Fibroblast of pulmonary artery (primary cell): ENCODE data around the gene CASKIN2.
"Not testable (repeated sequence)": the region's sequence is repeated elsewhere in the genome, so short reads cannot be mapped to it uniquely, and the experiment has no call there.

Experiments
- DNase-seq: peaks from one replicate; pipeline ENCODE4 v3.0.0-alpha.2; 2010; ENCODE audit warnings: low read depth
- H3K4me3 ChIP-seq: replicated peaks from 2 replicates; pipeline ENCODE4 v1.5.1; 2011; ENCODE audit warnings: low read depth, mild to moderate bottlenecking, control low read depth, low read length, moderate library complexity
- TF ChIP-seq, protein P1 (sequence below): IDR thresholded peaks from 2 replicates; pipeline ENCODE4 v1.5.1; 2011; ENCODE audit warnings: mild to moderate bottlenecking, control low read depth, low read length, inconsistent platforms; ENCODE audit errors: missing control alignments

Gene CASKIN2

DNA sequence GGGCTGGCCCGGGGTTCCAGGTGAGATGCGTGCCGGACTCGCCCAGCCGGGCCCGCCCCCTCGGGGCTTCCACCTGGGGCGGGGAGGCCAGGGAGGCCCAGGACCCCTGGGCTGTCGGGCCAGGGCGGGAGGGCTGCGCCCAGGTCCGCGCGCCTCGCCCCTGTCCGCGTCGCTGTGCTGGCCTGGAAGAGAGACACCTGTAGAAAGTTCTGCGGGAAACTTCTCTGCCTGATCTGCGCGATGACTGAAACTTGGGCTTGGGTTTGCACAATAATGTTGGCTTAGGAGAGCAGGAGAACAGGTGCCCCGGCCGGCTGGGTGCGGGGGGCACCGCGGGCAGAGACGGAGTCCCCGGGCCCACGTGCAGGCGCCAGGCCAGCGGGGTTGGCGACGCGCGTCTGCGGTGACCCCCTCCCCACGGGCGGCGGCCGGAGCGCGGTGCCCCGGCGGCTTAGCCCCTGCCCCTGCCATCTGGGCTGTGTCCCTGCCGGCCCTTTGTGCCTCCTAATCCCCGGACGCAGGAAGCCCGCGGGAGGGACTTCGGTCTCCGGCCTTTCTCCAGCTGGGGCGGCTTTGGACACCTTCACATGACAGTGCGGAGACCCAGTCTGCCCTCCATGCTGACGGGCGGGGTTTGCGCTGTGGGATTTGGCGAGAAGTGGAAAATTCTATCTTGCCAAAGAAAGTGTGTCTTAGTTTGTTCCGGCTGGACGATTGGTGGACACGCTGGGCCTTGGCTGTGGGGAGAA is 10.6 kb upstream of the CASKIN2 start:
- TF ChIP-seq, protein P1, sequence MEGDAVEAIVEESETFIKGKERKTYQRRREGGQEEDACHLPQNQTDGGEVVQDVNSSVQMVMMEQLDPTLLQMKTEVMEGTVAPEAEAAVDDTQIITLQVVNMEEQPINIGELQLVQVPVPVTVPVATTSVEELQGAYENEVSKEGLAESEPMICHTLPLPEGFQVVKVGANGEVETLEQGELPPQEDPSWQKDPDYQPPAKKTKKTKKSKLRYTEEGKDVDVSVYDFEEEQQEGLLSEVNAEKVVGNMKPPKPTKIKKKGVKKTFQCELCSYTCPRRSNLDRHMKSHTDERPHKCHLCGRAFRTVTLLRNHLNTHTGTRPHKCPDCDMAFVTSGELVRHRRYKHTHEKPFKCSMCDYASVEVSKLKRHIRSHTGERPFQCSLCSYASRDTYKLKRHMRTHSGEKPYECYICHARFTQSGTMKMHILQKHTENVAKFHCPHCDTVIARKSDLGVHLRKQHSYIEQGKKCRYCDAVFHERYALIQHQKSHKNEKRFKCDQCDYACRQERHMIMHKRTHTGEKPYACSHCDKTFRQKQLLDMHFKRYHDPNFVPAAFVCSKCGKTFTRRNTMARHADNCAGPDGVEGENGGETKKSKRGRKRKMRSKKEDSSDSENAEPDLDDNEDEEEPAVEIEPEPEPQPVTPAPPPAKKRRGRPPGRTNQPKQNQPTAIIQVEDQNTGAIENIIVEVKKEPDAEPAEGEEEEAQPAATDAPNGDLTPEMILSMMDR: no peak
- DNase-seq: no peak
- H3K4me3 ChIP-seq: peak overlapping the region; percentile 22

DNA sequence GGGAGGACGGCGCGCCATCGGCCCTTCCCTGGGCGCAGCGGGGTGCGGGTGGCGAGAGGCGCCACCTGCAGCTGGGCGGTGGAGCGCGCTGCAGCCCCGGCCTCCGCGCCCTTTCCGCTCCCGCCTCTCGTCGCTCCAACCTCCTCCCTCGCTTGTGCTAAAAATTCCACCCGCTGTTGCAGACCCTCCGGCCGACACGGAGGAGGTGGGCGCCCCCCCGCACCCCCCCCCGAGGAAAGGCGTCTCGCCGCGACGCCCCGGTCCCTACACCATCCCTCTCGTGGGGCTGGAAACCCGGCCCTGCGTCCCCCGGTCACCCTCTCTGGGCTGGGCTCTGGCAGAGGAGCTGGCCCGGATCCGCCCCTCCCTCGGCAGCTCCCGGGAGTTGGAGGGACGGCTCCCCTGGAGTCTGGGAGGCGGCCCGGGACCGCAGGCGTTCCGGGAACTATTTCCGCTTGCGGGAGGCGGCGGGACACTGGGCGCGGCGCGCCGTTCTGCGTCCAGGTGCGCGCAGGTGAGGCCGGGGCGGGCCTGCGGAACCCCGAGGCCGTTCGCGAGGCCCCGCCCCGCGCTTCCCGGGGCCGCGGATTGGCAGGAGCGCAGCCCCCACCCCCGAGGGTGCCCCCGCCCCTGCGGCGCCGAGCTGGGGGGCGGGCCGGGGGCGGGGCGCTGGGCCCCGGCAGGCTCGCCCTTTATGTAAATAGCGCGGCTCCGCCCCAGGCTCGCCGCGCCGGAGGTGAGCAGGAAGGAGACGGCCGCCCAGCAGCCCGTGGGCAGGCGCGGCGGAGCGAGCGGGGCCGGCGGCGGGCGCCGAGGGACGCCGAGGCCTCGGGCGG is 9.9 kb upstream of the CASKIN2 start, which contains the start of gene LLGL2:
Gene LLGL2 (plus strand): TSS at position 728 of the 836 bp plus-strand sequence. CDS start 17,730 bp downstream, outside the sequence.
- peak; percentile 38 for DNase-seq
- TF ChIP-seq, protein P1: no peak
- H3K4me3 ChIP-seq: peak within 1 kb of the TSS; percentile 51

DNA sequence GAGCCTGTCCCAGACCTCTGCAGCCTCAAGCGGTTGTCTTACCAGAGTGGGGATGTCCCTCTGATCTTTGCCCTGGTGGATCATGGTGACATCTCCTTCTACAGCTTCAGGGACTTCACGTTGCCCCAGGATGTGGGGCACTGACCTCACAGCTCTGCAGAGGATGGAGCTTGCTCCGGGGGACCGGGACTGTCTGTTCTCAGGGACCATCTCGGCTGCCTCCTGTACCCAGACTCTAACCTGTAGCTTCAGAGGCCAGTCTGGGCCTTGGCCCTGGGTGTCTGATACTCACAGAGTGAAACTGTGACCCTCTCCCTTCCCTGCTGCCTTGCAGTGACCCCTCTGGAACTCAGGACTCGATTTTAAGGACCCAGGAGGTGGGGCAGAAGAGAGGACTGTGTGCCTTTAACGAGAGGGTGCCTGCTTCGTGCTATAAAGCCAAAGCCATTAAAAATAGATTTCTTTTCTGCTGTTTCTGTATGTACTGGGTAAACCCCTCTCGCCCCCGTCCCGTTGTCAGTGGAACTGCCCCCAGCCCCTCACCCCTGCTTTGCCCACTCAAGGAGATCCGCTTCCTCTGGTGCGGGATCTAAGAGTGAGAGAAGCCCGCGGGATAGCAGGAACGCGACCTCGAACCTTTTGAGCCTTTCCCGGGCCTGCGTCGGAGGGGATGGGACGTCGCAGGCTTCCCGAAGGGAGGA is 9.1 kb upstream of the CASKIN2 start:
- TF ChIP-seq, protein P1: no peak
- no peak for DNase-seq
- H3K4me3 ChIP-seq: no peak overlapping the region

DNA sequence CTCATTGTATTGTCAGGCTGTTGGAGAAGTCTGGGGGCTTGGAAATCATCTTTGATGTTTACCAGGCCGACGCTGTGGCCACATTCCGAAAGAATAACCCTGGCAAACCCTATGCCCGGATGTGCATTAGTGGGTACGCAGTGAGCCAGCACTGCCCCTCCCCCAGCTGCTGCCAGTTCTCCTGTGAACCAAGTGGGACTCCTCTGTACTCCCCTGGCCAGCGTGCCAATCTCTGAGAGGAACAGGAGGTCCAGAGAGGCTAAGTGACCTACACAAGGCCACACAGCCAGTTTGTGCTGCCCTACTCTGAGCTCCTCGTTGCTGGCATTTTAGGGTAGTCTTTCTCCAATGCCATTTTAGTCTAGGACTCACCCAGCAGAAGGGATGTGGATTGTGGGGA is 8.3 kb upstream of the CASKIN2 start:
- DNase-seq: no peak
- TF ChIP-seq, protein P1: no peak
- no peak overlapping the region for H3K4me3 ChIP-seq

DNA sequence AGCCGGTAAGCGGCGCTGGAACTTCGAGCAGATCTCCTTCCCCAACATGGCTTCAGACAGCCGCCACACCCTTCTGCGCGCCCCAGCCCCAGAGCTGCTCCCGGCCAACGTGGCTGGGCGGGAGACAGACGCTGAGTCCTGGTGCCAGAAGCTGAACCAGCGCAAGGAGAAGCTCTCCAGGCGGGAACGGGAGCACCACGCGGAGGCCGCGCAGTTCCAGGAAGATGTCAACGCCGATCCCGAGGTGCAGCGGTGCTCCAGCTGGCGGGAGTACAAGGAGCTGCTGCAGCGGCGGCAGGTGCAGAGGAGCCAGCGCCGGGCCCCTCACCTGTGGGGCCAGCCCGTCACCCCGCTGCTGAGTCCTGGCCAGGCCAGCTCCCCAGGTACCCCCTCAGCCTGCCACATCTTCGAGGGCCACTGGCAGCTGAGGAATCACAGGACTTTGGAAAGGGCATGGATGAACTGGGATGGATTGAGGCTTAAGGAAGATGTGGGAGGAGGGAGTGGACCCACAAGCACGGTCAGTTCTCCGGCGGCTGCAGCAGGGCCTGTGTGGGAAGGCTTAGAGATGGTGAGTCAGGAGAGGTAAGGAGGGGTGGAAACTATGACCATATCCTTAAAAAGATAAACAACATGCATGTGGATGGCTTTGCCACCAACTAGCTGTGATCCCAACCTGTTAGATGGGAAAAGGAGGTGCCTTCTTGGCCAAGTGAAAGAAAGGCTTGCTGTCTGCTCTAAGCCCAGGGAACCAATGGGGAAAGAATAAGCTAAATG is 6.8 kb upstream of the CASKIN2 start:
- TF ChIP-seq, protein P1: no peak
- DNase-seq: peak; percentile 31
- no peak overlapping the region for H3K4me3 ChIP-seq

DNA sequence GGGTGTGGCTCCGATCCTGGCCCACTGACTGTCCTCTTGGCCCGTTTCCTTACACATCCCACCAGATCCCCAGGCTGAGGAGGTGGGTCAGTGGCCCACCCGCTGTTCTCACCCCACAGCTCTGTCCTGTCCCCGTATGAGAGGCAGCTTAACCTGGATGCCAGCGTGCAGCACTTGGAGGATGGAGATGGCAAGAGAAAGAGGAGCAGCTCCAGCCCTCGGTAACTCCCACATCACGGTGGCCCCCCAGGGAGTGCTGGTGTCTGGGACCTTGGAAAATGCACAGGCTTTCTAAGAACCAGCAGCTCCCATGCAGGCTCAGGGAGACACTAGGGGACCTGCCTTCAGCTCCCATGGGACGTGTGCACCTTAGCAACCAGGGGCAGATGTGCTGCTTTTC is 6.0 kb upstream of the CASKIN2 start:
- TF ChIP-seq, protein P1: no peak
- H3K4me3 ChIP-seq: no peak overlapping the region
- DNase-seq: no peak

DNA sequence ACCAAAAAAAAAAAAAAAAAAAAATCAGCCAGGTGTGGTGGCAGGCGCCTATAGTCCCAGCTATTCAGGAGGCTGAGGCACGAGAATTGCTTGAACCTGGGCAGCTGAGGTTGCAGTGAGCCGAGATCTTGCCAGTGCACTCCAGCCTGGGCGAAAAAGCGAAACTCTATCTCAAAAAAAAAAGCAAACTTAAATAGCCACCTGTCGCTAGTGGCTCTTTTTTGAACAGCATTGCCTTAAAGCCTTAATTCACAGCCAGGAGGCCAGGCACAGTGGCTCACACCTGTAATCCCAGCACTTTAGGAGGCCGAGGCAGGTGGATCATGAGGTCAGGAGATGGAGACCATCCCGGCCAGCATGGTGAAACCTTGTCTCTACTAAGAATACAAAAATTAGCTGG is 5.1 kb upstream of the CASKIN2 start:
- DNase-seq, H3K4me3 ChIP-seq: not testable (repeated sequence)
